Measurements from ENCODE around the gene ANKRD45.

GRCh38 chr1:173669491-173669941 is at the start of gene ANKRD45:
- TF ChIP-seq CTCF (conservative IDR thresholded peaks at IDR 0.05) (no peak), EZH2 (IDR thresholded peaks at IDR 0.05; ENCODE audit: low read depth) (no peak)

Data from PC-9 (cell line).